ENCODE data around the gene ZNF573.
"Not testable (repeated sequence)": the region's sequence is repeated elsewhere in the genome, so short reads cannot be mapped to it uniquely, and the experiment has no call there.

The ZNF573 gene

DNA sequence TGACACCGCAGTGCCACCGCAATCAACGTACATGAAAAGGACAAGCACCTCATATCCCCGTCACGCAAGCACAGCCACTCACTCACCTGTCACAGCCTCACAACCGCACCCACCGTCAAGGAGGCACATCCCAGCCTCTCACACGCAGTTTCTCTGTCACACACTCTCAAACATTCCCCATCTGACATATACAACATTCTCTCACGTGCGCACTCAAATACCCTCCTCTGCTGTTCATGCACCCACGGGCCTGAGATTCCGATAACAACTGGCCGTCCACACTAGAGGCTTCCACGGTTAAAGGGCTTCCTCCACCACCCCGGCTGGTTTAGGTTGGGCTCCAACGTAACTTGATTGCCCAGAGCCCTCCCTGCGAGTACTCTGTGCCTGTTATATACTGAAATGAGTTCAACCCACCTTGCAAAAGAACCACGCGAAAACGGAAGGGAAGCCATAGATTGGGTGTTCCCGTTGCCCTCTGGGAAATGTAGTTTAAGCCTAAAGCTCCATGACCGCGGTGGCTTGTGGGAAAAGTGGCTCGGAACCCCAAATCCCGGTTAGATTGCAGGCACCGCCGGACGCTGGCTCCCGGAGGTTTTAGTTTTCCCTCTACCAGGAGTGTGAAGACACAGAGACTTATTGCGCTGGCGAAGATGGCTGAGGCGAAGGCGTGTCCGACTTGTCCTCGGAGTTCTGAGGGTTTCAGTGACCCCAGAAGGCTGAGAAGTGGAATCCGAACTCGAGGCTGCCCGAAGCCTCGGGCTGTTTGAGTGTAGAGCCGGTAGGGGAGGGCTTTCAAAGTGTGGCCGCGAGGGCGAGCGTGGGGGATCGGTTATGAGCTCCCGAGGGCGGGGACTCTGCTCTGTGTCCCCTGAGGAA, at the start of gene ZNF573:
Gene ZNF573 (minus strand): TSS at position 460 of the 879 bp plus-strand sequence. CDS start 5,857 bp downstream, outside the sequence.
- peak; percentile 90 for DNase-seq (ENCODE audit: low read depth)

DNA sequence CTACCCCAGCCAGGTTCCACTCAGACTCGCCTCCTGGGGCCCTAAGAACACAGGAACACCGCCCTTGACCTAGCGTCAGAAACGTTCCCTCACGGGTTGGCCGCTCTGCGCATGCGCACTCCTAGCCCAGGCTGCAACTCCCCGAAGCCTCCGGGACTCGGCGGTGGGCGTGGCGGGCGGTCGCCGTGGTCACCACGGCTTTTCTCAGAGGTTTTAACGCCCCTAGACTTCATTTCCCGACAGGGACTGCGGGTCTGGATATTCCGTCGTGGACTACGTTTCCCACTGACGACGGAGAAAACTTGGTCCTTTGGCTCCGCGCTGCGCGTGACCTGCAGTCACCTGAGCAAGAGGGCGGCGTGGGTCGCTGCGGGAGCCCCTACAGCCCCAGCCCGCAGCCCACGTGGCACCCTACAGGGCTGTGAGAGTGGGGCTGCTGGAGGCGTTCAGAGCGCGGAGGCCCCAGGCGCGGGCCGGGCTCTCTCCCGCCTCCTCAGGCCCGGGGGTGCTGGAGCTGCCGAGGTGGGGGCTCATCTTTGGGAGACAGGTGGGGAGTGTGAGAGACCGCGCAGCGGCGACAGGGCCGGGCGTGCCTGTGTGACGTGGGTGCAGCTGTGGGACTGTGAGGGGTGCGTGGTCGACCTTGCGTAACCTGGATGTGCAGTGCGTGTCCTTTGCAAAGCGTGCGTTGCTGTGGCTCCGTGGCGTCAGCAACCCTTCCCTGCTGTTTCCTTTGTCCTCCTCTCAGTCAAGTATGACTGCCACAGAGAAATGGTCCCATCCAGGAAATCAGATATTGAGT, 38.0 kb upstream of the ZNF573 start:
- peak; percentile 24 for DNase-seq (ENCODE audit: low read depth)

DNA sequence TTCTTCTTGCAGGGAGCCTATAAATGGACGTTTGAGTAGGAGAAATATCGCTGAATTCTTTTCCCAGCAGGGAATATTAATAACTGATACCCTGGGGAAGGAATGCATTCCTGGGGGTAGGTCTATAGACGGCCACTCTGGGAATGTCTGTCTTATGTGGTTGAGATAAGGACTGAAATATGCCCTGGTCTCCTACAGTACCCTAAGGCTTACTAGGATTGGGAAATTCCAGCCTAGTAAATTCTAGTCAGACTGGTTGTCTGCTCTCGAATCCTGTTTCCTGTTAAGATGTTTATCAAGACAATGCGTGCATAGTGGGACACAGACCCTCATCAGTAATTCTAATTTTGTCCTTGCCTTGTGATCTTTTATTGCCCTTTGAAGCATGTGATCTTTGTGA, 36.2 kb upstream of the ZNF573 start:
- not testable (repeated sequence) for DNase-seq (ENCODE audit: low read depth)

DNA sequence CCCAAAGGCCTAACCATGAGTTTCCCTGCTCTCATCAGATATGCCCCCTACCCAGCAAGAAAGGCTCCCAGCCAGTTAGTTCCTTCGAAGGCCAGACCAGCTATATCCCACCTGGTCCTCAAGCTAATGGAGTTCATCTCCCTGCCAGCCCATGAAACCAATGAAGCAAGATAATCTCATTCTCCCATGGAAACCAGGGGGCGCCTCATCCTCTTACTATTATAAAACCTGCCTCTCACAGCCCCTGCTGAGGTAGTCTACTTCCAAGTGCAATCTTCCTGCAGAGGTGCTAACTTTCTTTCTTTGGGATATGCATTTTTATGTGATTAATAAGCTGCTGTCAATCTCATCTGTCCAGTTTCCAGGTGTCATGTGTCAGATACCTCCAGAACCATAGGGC, 34.0 kb upstream of the ZNF573 start:
- no peak for DNase-seq (ENCODE audit: low read depth)

DNA sequence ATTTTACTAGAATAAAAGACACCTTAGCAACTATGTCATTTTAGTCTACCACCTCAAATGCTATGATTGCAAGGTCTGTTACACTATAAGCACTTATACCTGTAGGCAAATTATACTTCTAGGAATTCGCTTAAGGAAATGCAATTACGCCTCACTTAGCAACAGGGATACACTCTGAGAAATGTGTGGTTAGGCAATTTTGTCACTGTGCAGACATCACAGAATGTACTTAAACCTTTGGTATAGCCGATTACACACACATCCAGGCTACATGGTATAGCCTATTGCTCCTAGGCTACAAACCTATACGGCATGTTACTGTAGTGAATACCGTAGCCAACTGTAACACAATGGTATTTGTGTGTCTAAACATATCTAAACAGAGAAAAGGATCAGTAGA, 30.0 kb upstream of the ZNF573 start:
- DNase-seq (ENCODE audit: low read depth) = no peak

DNA sequence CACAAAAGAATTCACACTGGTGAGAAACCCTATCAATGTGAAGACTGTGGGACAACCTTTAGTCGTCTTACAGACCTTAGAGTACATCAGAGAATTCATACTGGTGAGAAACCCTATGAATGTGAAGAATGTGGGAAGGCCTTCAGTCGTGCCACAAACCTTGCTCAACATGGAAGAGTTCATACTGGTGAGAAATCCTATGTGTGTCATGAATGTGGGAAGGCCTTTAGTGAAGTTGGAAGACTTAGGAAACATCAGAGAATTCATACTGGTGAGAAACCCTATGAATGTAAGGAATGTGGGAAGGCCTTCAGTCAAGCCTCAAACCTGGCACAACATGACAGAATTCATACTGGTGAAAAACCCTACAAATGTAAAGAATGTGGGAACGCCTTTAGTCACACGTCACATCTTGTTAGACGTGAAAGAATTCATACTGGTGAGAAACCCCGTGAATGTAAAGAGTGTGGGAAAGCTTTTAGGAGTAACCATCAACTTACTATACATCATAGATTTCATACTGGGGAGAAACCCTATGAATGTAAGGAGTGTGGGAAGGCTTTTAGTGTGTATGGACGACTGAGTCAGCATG, 24.0 kb upstream of the ZNF573 start:
- DNase-seq (ENCODE audit: low read depth) = no peak

DNA sequence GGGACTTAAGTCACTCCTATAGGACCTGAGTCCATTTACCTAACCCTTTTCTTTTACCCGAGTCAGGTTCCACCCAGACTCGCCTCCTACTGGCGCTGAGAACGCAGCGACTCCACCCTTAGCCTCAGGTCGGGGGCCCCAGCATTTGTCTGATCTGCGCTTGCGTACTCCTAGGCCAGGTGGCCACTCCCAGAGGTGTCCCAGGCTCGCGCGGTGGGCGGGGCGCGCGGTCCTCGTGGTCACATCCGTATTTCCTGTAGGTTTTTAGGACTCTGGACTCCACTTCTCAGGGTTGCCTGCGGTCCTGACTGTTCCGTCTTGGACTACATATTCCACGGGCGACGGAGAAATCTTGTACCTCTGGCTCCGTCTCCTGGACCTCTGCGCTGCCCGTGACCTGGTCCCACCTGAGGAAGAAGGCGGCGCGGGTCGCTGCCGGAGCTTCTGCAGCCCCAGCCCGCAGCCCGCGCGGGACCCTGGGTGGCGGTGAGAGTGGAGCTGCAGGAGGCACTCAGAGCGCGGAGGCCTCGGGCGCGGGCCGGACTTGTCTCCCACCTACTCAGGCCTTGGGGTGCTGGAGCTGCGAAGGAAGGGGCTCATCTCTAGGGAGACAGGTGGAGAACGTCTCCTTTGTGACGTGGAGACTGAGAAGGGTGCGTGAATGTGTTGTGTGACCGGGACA, 11.0 kb upstream of the ZNF573 start:
- no peak for DNase-seq (ENCODE audit: low read depth)

DNA sequence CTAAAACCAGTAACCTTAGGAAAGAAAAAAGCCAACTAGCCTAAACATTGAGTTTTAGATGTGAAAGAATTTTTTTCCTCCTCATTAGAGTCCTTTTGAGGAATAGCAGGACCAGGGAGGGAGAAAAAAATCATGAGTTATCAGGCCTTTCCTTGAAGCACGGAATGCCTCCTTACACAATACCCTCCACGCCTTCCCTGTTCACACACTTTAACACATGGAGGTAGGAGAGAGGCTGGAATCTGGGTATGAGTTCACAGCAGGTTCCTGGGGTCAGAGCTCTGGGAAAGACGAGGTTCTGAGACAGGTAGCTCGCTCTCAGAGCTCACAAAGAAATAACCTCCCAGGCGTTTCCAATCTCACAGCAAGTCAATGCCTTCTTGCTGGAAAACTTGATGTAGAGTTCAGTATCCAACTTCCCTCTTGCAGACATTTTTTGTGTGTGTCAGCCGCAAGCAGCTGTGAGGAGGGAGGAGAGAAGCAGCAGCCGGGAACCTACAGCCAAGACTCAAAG, 716 bp downstream of the ZNF573 start:
- peak; percentile 4 for DNase-seq (ENCODE audit: low read depth)

DNA sequence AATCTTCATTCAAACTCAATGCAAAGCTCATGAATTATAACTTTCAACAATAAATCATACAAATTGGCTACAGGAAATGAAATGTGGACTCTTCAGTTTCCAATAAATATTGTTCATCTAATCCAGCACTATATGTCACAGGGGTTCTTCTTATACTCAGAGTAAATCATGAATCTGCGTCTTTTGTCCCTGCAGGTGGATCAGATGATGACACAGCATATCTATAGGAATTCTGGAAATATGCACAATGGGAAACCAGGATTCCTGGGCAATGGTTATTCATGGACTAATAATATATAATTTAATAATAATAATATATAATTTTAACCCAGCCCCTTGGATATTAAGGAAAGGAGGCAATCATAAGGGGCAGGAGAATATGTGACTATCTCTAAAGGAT, 8.4 kb downstream of the ZNF573 start:
- DNase-seq (ENCODE audit: low read depth) = no peak

DNA sequence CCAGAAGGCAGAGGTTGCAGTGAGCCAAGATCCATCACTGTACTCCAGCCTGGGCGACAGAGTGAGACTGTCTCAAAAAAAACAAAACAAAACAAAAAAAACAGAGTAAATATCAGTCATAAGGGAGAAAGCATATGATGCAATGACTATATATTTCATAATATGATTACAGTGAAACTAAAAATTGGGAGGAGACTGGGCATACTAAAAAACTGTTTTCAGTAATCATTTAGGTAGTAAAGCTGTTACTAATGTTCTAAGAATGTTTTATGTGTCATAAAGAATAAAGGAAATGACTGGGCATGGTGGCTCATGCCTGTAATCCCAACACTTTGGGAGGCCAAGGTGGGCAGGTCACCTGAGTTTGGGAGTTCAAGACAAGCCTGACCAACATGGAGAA, 15.9 kb downstream of the ZNF573 start:
- DNase-seq (ENCODE audit: low read depth) = peak; percentile 16

DNA sequence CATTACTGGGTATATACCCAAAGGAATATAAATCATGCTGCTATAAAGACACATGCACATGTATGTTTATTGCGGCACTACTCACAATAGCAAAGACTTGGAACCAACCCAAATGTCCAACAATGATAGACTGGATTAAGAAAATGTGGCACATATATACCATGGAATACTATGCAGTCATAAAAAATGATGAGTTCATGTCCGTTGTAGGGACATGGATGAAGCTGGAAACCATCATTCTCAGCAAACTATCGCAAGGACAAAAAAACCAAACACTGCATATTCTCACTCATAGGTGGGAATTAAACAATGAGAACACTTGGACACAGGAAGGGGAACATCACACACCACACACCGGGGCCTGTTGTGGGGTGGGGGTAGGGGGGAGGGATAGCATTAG, 21.7 kb downstream of the ZNF573 start:
- not testable (repeated sequence) for DNase-seq (ENCODE audit: low read depth)

DNA sequence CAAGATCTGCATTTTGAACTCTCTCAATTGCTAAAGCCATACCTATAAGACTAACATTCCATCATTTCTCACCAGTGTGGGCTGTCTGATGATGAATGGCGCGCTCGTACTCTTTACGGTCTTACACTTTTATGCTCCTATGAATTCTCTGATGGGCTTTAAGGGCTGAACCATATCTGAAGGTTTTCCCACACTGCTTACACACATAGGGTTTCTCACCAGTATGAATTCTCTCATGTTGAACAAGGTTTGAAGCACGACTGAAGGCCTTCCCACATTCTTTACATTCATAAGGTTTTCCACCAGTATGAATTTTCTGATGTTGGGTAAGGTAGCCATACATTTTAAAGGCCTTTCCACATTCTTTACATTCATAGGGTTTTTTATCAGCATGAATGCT, 41.0 kb downstream of the ZNF573 start:
- DNase-seq (ENCODE audit: low read depth) = no peak

DNA sequence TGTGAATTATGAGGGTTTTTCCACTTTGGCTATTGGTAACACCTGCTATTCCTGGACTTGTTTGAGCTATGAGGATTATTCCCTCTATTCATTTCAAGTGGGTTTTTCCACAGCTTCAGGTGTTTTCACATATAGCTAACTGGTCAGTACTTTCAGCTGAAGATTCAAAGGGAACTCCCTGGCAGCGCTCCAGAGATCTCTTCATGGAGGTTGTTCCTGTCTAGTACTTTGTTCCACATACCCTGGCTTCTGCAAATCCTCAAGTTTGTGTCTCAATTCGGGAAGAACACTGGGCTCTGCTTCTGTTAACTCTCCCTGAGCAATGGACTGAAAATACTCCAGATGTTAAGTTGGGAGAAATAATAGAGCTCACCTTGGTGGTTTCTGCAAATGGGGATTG, 54.2 kb downstream of the ZNF573 start:
- DNase-seq (ENCODE audit: low read depth) = no peak

DNA sequence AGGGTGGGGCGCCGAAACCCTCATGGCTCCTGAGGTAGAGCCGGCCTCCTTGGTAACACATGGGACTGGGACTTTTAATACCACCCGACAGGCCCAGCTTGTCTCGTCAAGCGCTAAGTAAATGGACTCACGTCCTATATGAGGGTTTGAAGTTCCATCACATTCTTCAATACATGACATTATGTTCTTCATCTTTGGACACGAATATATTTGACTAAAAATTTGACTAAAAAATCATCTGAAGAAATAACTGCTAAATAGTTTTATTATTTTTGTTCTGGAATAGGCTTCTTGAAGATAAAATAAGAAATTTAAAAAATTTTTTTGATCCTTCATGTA, 59.5 kb downstream of the ZNF573 start:
- no peak for DNase-seq (ENCODE audit: low read depth)

DNA sequence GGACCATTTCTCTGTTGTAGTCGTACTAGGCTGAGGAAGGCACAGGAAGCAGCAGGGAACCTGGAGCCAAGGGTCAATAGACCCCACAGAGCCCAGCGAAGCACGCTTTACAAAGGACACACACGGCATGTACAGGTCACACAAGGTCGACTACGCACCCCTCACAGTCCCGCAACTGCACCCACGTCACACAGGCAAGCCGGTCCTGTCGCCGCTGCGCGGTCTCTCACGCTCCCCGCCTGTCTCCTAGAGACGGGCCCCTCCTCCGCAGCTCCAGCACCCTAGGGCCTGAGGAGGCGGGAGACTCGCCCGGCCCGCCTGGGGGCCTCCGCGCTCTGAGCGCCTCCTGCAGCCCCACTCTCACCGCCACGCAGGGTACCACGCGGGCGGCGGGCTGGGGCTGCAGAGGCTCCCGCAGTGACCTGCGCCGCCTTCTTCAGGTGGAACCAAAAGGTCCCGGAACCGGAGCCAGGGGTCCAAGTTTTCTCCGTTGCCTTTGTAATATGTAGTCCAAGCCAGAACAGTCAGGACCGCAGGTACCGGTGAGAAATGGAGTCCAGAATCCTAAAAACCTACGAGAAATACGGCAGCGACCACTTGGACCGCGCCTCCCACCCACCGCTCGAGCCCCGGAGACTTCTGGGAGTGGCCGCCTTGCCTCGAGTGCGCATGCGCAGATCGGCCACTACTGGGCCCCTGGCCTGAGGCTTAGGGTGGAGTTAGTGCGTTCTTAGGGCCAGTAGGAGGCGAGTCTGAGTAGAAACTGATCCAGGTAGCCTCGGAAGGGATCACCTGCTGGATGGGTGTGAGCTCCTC, 60.1 kb downstream of the ZNF573 start, which contains the start of gene ZNF607:
Gene ZNF607 (minus strand): TSS at position 651 of the 816 bp plus-strand sequence. CDS start 8,143 bp downstream, outside the sequence.
- peak; percentile 88 for DNase-seq (ENCODE audit: low read depth)

DNA sequence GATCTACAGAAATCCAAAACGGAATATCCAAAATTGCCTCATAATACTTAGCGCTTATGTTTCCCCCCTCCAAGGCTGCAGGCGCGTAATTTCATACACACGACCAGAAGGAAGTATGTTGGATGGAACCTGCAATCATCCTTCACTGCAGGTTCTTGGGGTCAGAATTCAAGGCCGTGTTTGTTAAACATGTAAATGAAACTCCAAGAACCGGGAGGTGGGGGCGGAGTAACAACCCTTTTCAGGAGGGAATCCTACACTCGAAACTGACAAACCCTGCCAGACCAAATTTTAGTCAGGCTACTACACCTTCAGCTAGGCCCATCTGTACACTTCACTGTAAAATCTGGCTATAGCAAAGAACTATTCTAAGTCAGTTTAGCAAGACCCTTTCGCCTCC, 61.1 kb downstream of the ZNF573 start:
- DNase-seq (ENCODE audit: low read depth) = no peak

DNA sequence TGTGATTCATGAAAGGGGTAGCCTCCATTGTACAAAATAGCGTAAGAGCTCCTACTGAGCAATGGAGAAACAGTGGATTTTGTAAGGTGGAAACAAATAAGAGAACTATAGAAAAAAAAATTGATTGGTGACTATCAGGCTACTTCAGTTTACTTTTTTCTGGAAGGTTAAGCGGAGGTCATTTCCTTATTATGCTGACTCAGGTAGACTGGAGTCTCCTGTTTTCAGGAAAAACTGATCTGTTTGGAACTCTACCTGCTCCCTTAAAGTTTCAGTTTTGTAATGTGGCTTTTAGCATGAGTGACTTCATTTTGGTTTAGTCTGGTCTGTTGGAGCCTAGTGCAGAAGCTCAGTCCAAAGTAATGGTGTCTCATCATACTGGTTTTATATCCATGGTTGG, 63.2 kb downstream of the ZNF573 start:
- no peak for DNase-seq (ENCODE audit: low read depth)

DNA sequence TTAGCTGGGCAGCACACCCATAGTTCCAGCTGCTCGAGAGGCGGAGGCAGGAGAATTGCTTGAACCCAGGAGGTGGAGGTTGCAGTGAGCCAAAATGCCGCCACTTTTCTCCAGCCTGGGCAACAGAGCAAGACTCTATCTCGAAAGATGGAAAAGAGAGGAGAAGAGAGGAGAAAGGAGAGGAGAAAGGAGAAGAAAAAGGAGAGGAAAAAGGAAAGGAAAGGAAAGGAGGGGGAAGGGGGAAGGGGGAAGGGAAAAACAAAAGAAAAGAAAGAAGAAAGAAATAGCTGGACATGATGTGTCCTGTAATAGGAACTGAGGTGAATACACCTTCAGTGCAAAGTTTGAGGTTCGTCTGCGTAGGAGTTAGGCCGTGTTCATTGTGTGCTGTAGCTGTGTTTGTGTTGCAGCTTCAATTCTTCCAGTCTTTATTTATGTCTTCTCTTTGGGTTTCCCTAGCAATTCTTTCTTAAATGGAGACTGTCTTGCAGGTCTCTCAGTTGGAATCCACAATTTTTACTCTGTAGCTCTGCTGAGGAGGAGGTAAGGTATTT, 73.3 kb downstream of the ZNF573 start:
- no peak for DNase-seq (ENCODE audit: low read depth)

DNA sequence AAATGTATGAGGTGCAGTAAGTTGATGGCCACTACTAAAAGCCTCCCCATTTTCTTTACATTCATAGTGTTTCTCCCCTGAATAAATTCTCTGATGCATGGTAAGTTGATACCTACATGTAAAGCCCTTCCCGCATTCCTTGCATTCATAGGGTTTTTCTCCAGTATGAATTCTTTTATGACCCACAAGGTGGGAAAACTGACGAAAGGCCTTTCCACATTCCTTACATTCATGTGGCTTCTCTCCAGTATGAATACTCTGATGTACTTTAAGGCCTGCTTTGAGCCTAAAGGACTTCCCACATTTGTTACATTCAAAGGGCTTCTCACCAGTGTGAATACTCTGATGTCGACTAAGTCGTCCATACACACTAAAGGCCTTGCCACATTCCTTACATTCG, 80.3 kb downstream of the ZNF573 start:
- DNase-seq (ENCODE audit: low read depth) = peak; percentile 23

DNA sequence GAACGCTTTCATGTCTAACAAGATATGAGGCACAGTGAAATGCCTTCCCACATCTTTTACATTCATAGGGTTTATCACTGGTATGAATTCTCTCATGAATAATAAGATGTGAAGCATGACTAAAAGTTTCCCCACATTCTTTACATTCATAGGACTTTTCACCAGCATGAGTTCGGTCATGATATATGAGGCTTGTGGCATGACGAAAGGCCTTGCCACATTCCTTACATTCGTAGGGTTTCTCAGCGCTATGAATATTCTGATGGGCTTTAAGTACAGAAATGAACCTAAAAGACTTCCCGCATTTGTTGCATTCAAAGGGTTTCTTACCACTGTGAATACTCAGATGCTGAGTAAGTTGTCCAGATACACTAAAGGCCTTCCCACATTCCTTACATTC, 81.2 kb downstream of the ZNF573 start:
- DNase-seq (ENCODE audit: low read depth) = peak; percentile 15

Measured in EH (cell line).